Right lobe of liver (tissue), 4 donors: ENCODE results near the gene C19orf12.

ENCODE experiments used
- POLR2A ChIP-seq: fragments of 450-650 bp; IDR thresholded peaks from one replicate; pipeline ENCODE4 v1.6.1; 2017; ENCODE audit warnings: antibody characterized with exemption, mild to moderate bottlenecking
- TF ChIP-seq, protein P1 (sequence below), 4 donors: fragments of 200-600 bp in 3 of 4; fragments of 450-650 bp in 1 of 4; IDR thresholded peaks; one replicate each; pipeline versions ENCODE4 v1.5.1 to v1.8.0; 2016 to 2022; ENCODE audit warnings: antibody characterized with exemption in 4 of 4, mild to moderate bottlenecking in 2 of 4
- donor health status: DM: no; HTN: no; CAD: no.
- donor health status: DM: no; HTN: no; CAD: no.
- donor health status: DM: no; HTN: yes; CAD: no.

DNA sequence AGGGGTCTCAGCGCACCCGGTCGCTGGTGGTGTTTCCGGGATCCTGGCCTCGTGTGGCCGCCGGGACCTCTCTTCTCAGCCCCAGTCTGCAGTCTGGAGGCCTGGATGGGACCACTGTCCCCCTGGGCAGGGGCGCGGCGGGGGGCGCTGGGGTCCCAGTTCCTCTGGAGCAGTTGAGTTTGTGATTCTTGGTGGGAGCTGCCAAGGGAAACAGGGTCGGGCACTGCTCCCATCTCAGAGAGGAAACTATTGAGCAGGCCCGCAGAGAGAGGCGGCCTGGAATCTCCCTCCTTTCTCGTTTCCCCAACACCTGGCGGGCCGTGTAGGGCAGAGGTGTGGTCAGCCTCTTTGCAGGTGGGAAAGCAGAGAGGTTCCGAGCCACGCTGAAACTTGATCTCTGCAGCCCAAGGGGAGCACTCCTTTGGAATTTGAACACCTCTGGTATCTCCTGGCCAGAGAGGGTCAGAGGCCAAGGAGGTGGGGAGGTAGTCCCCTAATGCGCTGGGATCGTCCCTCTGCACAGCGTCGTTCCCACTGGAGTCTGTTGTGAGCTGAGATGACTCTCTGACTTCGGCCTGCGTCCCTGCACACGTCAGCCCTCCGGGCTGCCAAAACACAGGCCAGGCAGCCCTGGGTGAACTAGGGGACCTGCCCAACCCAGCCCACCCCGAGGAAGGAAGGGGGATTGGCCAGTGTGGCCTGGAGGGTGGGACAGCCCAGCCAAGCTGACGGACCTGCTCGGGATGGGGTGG lies 49.1 kb downstream of the C19orf12 start:
- TF ChIP-seq, protein P1, sequence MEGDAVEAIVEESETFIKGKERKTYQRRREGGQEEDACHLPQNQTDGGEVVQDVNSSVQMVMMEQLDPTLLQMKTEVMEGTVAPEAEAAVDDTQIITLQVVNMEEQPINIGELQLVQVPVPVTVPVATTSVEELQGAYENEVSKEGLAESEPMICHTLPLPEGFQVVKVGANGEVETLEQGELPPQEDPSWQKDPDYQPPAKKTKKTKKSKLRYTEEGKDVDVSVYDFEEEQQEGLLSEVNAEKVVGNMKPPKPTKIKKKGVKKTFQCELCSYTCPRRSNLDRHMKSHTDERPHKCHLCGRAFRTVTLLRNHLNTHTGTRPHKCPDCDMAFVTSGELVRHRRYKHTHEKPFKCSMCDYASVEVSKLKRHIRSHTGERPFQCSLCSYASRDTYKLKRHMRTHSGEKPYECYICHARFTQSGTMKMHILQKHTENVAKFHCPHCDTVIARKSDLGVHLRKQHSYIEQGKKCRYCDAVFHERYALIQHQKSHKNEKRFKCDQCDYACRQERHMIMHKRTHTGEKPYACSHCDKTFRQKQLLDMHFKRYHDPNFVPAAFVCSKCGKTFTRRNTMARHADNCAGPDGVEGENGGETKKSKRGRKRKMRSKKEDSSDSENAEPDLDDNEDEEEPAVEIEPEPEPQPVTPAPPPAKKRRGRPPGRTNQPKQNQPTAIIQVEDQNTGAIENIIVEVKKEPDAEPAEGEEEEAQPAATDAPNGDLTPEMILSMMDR (IDR thresholded peaks at IDR 0.05), result no peak
- peak; percentile 30 for TF ChIP-seq POLR2A
